GM12891 (cell line): Measurements from ENCODE around the gene ZNRF4.

Experiments used
- POLR2A ChIP-seq: IDR thresholded peaks from 2 replicates; pipeline ENCODE4 v1.6.1; 2011; ENCODE audit warnings: low read depth, low read length, control low read depth
- POLR2AphosphoS5 ChIP-seq: IDR thresholded peaks from 2 replicates; pipeline ENCODE4 v1.6.1; 2011; ENCODE audit warnings: low read depth, low read length, control low read depth
- POU2F2 ChIP-seq: IDR thresholded peaks from 2 replicates; pipeline ENCODE4 v1.6.1; 2011; ENCODE audit warnings: low read depth, mild to moderate bottlenecking, control low read depth, low read length, moderate library complexity
- SPI1 ChIP-seq: IDR thresholded peaks from 2 replicates; pipeline ENCODE4 v1.6.1; 2011; ENCODE audit warnings: low read depth, low read length, control low read depth
- TAF1 ChIP-seq: IDR thresholded peaks from 2 replicates; pipeline ENCODE4 v1.6.1; 2011; ENCODE audit warnings: low read depth, low read length, control low read depth

DNA sequence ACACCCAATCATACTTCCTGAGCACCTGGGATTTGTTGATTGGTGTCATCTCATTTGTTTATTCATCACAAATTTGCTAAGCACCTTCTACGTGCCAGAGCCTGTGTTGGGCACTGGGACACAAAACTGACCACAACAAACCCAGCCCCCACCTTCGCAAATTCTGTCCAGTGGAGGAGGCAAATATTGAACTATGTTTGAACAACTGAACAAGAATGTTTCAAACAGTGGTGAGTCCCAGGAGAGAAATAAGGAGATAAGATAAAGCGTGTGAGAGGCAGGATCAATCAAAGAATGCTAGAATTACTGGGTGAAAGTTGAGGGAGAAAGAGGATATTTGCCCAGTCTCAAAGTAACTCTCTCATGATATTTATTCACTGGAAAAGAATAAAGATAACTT lies 8.7 kb downstream of the ZNRF4 start:
- TF ChIP-seq POLR2AphosphoS5 (no peak), POLR2A (no peak), POU2F2 (no peak), TAF1 (no peak), SPI1 (no peak)
